Endodermal cell (in vitro differentiated cells): Measurements from ENCODE around the gene OR6C70. TPM values are rescaled to one million over a fixed set of nuclear protein-coding genes. Genes with fewer than 3 reads are reported as not detected.
"Not testable (repeated sequence)": the region's sequence is repeated elsewhere in the genome, so short reads cannot be mapped to it uniquely, and the experiment has no call there.

Source experiments
- DNase-seq: peaks from one replicate; pipeline ENCODE4 v3.0.0-alpha.2; 2017
- H3K27ac ChIP-seq: 2 replicates; pipeline ENCODE4 v1.5.1; 2013; ENCODE audit warnings: mild to moderate bottlenecking, low read depth, low read length, moderate library complexity
- H3K27me3 ChIP-seq: 2 replicates; pipeline ENCODE4 v1.6.1; 2013; ENCODE audit warnings: mild to moderate bottlenecking, low read length, moderate library complexity; ENCODE audit not compliant: insufficient read depth, control insufficient read depth, poor library complexity, severe bottlenecking
- H3K36me3 ChIP-seq: 2 replicates; pipeline ENCODE4 v1.7.0; 2013; ENCODE audit warnings: mild to moderate bottlenecking, low read length, moderate library complexity; ENCODE audit not compliant: control insufficient read depth, insufficient read depth
- H3K4me1 ChIP-seq: one replicate; pipeline ENCODE4 v1.7.0; 2013; ENCODE audit warnings: low read length; ENCODE audit not compliant: control insufficient read depth, insufficient read depth
- H3K4me3 ChIP-seq: 2 replicates; pipeline ENCODE4 v1.5.1; 2013; ENCODE audit warnings: mild to moderate bottlenecking, low read length, moderate library complexity
- H3K9ac ChIP-seq: 2 replicates; pipeline ENCODE4 v1.6.1; 2013; ENCODE audit warnings: mild to moderate bottlenecking, low read length, moderate library complexity; ENCODE audit not compliant: poor library complexity, severe bottlenecking; ENCODE audit errors: extremely low read depth
- H3K9me3 ChIP-seq: 2 replicates; pipeline ENCODE4 v1.6.1; 2013; ENCODE audit warnings: mild to moderate bottlenecking, low read length, moderate library complexity; ENCODE audit not compliant: control insufficient read depth
- H3K27ac Mint-ChIP-seq: 2 replicates; pipeline ENCODE4 v1.8.0; 2020; ENCODE audit warnings: mixed read lengths
- H3K27me3 Mint-ChIP-seq: 2 replicates; pipeline ENCODE4 v1.8.0; 2021; ENCODE audit warnings: mild to moderate bottlenecking, mixed read lengths; ENCODE audit not compliant: insufficient read depth
- H3K36me3 Mint-ChIP-seq: 2 replicates; pipeline ENCODE4 v1.8.0; 2020; ENCODE audit warnings: low read depth, mixed read lengths
- H3K4me1 Mint-ChIP-seq: 2 replicates; pipeline ENCODE4 v1.8.0; 2020; ENCODE audit warnings: mixed read lengths
- H3K4me3 Mint-ChIP-seq: 2 replicates; pipeline ENCODE4 v1.8.0; 2020; ENCODE audit warnings: mild to moderate bottlenecking, moderate library complexity, mixed read lengths
- H3K9me3 Mint-ChIP-seq: 2 replicates; pipeline ENCODE4 v1.8.0; 2020; ENCODE audit warnings: mild to moderate bottlenecking, mixed read lengths
- CTCF ChIP-seq: fragments of 200-600 bp; sonication (generic); conservative IDR thresholded peaks from 2 replicates; pipeline ENCODE4 v1.5.0; 2021; ENCODE audit warnings: antibody characterized with exemption, mild to moderate bottlenecking
- WGBS, 2 experiments: methylation state at CpG; one replicate each; pipeline versions ENCODE4 v1.1.5 to v1.1.7; 2013; ENCODE audit warnings: missing lambda C conversion rate in 2 of 2, mixed read lengths in 1 of 2; ENCODE audit not compliant: insufficient coverage in 1 of 2, insufficient read length in 1 of 2; 5-methylcytosine and 5-hydroxymethylcytosine counted together
- total RNA-seq, 2 donors: library from RNA; stranded (reverse); fragmentation: NEBNext Ultra II Directional in 1 of 2; extraction: Animal tissue kit (Norgen Biotek cat#: 25700) in 1 of 2; gene quantifications; 2 replicates in 1 of 2; 3 replicates in 1 of 2; pipeline ENCODE4 v1.2.1, GENCODE V29; 2021

OR6C70 gene
- total RNA-seq, 2 donors from 2014 or later = not detected

GRCh38 chr12:55443776-55444175, 26.2 kb downstream of the OR6C70 start, which contains the start of gene OR6C2:
TSS of gene OR6C2 (plus strand) at chr12:55444076. CDS start at chr12:55452214, 8,138 bp downstream.
- WGBS, 2 experiments = 89% methylated on average over 2 of the region's 2 CpGs; no CpG with 5 or more reads in 1 of the 2 experiments
- Mint-ChIP-seq H3K36me3 (no peaks in the 10 kb centered on the region), H3K27me3 (peaks cover 1% of the 10 kb centered on the region), H3K9me3 (peaks cover 29% of the 10 kb centered on the region), H3K27ac (no peak within 1 kb of the TSS), H3K4me1 (no peaks in the 10 kb centered on the region), H3K4me3 (no peak within 1 kb of the TSS)
- no peak within 1 kb of the TSS for H3K9ac ChIP-seq
- no peak within 1 kb of the TSS for H3K27ac ChIP-seq
- H3K9me3 ChIP-seq = peaks cover 26% of the 10 kb centered on the region
- no peaks in the 10 kb centered on the region for H3K4me1 ChIP-seq
- H3K36me3 ChIP-seq = no peaks in the 10 kb centered on the region
- DNase-seq = no peak
- no peak within 1 kb of the TSS for H3K4me3 ChIP-seq
- TF ChIP-seq CTCF = no peak
- H3K27me3 ChIP-seq = no peaks in the 10 kb centered on the region

- not testable (repeated sequence) for H3K4me3 ChIP-seq, H3K27me3 ChIP-seq, H3K36me3 ChIP-seq, H3K27me3 Mint-ChIP-seq, H3K27ac Mint-ChIP-seq, H3K27ac ChIP-seq, H3K4me1 ChIP-seq, H3K4me1 Mint-ChIP-seq, H3K36me3 Mint-ChIP-seq, H3K9ac ChIP-seq, H3K4me3 Mint-ChIP-seq
- peak; percentile 48 for DNase-seq
- H3K9me3 ChIP-seq = peaks cover 26% of the 10 kb centered on the region
- peaks cover 29% of the 10 kb centered on the region for H3K9me3 Mint-ChIP-seq
- WGBS, 2 experiments = 79 to 100% methylated on average over 2 to 5 of the region's 5 CpGs
Observed at GRCh38 chr12:55441233-55441632, 28.7 kb downstream of the OR6C70 start.

- H3K9ac ChIP-seq = no peak overlapping the region
- no peak for DNase-seq
- no peak for TF ChIP-seq CTCF
- Mint-ChIP-seq H3K36me3 (no peaks in the 10 kb centered on the region), H3K27ac (no peak overlapping the region), H3K9me3 (peaks cover 2% of the 10 kb centered on the region), H3K4me3 (no peak overlapping the region), H3K4me1 (peaks cover 7% of the 10 kb centered on the region), H3K27me3 (no peaks in the 10 kb centered on the region)
- 73% methylated on average over 1 of the region's 1 CpG; no CpG with 5 or more reads in 1 of the 2 experiments for WGBS, 2 experiments
- no peak overlapping the region for H3K4me3 ChIP-seq
- H3K9me3 ChIP-seq = no peaks in the 10 kb centered on the region
- no peaks in the 10 kb centered on the region for H3K36me3 ChIP-seq
- H3K27me3 ChIP-seq = no peaks in the 10 kb centered on the region
- no peaks in the 10 kb centered on the region for H3K4me1 ChIP-seq
- no peak overlapping the region for H3K27ac ChIP-seq
Observed at GRCh38 chr12:55428331-55429243, 41.4 kb downstream of the OR6C70 start.
